ENCODE results near the gene BLNK.
A peak's percentile ranks its signal among the peaks of the same experiment; 100 is the strongest.
"Not testable (repeated sequence)": the region's sequence is repeated elsewhere in the genome, so short reads cannot be mapped to it uniquely, and the experiment has no call there.

Gene BLNK

GRCh38 chr10:96271016-96271815 is at the start of gene BLNK:
BLNK (minus strand) TSS chr10:96271569; CDS start chr10:96271398, 171 bp downstream.
- peak; percentile 22 to 40 for DNase-seq

GRCh38 chr10:96319754-96320474 is 48.5 kb upstream of the BLNK start:
- DNase-seq: no peak

- DNase-seq: peak in 1 of 2 experiments; percentile 14
These were observed 45.9 kb upstream of the BLNK start for GRCh38 chr10:96317067-96317833.

- no peak for DNase-seq
These were observed 42.0 kb upstream of the BLNK start for GRCh38 chr10:96313344-96313743.

- no peak for DNase-seq
These were observed 39.9 kb upstream of the BLNK start for GRCh38 chr10:96311180-96311715.

GRCh38 chr10:96310321-96310669 is 38.9 kb upstream of the BLNK start:
- DNase-seq: no peak

- no peak for DNase-seq
These were observed 38.4 kb upstream of the BLNK start for GRCh38 chr10:96309628-96310320.

- DNase-seq: not testable (repeated sequence)
These were observed 37.5 kb upstream of the BLNK start for GRCh38 chr10:96308854-96309253.

- peak; percentile 84 to 86 for DNase-seq
These were observed 35.1 kb upstream of the BLNK start for GRCh38 chr10:96306516-96306915.

GRCh38 chr10:96305019-96305418 is 33.6 kb upstream of the BLNK start:
- DNase-seq: no peak

- DNase-seq: no peak
These were observed 32.9 kb upstream of the BLNK start, which contains the start of gene DNTT for GRCh38 chr10:96304230-96304629. DNTT (plus strand) TSS chr10:96304434; CDS start chr10:96304498, 64 bp downstream.

- no peak for DNase-seq
These were observed 30.2 kb upstream of the BLNK start for GRCh38 chr10:96301616-96302015.

GRCh38 chr10:96299383-96299782 is 28.0 kb upstream of the BLNK start:
- DNase-seq: no peak

GRCh38 chr10:96298362-96298761 is 27.0 kb upstream of the BLNK start:
- DNase-seq: no peak

- no peak for DNase-seq
These were observed 26.1 kb upstream of the BLNK start for GRCh38 chr10:96297486-96297885.

- no peak for DNase-seq
These were observed 24.1 kb upstream of the BLNK start for GRCh38 chr10:96295475-96295874.

GRCh38 chr10:96292971-96293920 is 21.9 kb upstream of the BLNK start:
- peak; percentile 53 to 73 for DNase-seq

GRCh38 chr10:96290368-96291133 is 19.2 kb upstream of the BLNK start:
- DNase-seq: no peak

GRCh38 chr10:96289218-96289910 is 18.0 kb upstream of the BLNK start:
- DNase-seq: no peak

- no peak for DNase-seq
These were observed 16.8 kb upstream of the BLNK start for GRCh38 chr10:96288151-96288621.
